ENCODE data around the gene SPAM1.
"Not testable (repeated sequence)": the region's sequence is repeated elsewhere in the genome, so short reads cannot be mapped to it uniquely, and the experiment has no call there.

SPAM1 gene

GRCh38 chr7:123924941-123925340 is at the start of gene SPAM1:
Gene SPAM1 (plus strand): TSS chr7:123925241. CDS start chr7:123953571, 28,330 bp downstream.
- DNase-seq, result no peak

- no peak for DNase-seq
Measured at GRCh38 chr7:123876557-123877256, 48.3 kb upstream of the SPAM1 start.

- DNase-seq, result no peak
Measured at GRCh38 chr7:123879628-123880027, 45.4 kb upstream of the SPAM1 start.

- no peak for DNase-seq
Measured at GRCh38 chr7:123881300-123881699, 43.7 kb upstream of the SPAM1 start.

- DNase-seq, result no peak
Measured at GRCh38 chr7:123883154-123883553, 41.9 kb upstream of the SPAM1 start.

GRCh38 chr7:123888192-123888591 is 36.8 kb upstream of the SPAM1 start:
- DNase-seq, result no peak

- DNase-seq, result not testable (repeated sequence)
Measured at GRCh38 chr7:123894753-123895152, 30.3 kb upstream of the SPAM1 start.

GRCh38 chr7:123901101-123901500 is 23.9 kb upstream of the SPAM1 start:
- no peak for DNase-seq

GRCh38 chr7:123905714-123906113 is 19.3 kb upstream of the SPAM1 start:
- no peak for DNase-seq

GRCh38 chr7:123916240-123916724 is 8.8 kb upstream of the SPAM1 start:
- DNase-seq, result no peak

- DNase-seq, result no peak
Measured at GRCh38 chr7:123917878-123918277, 7.2 kb upstream of the SPAM1 start.

- no peak for DNase-seq
Measured at GRCh38 chr7:123918309-123918708, 6.7 kb upstream of the SPAM1 start.

GRCh38 chr7:123923599-123923998 is 1.4 kb upstream of the SPAM1 start:
- no peak for DNase-seq

- DNase-seq, result no peak
Measured at GRCh38 chr7:123929107-123929506, 4.1 kb downstream of the SPAM1 start.

GRCh38 chr7:123929655-123930054 is 4.6 kb downstream of the SPAM1 start:
- no peak for DNase-seq

- DNase-seq, result no peak
Measured at GRCh38 chr7:123935436-123936381, 10.7 kb downstream of the SPAM1 start.

GRCh38 chr7:123936388-123936787 is 11.3 kb downstream of the SPAM1 start:
- DNase-seq, result no peak

GRCh38 chr7:123939784-123940183 is 14.7 kb downstream of the SPAM1 start:
- no peak for DNase-seq

- DNase-seq, result no peak
Measured at GRCh38 chr7:123941391-123942180, 16.5 kb downstream of the SPAM1 start.

- no peak for DNase-seq
Measured at GRCh38 chr7:123944395-123944794, 19.4 kb downstream of the SPAM1 start.

- no peak for DNase-seq
Measured at GRCh38 chr7:123945938-123946337, 20.9 kb downstream of the SPAM1 start.

- DNase-seq, result no peak
Measured at GRCh38 chr7:123948136-123948535, 23.1 kb downstream of the SPAM1 start.

- no peak for DNase-seq
Measured at GRCh38 chr7:123958186-123958703, 33.2 kb downstream of the SPAM1 start.

Data from activated CD4-positive, alpha-beta T cell treated with anti-CD3 and anti-CD28 coated beads, Interleukin-2, amount 50 U/mL, for 48 hours (primary cell).